ENCODE measurements around the gene CEP85L.

The CEP85L gene

GRCh38 chr6:118489990-118490389, 161.4 kb downstream of the CEP85L start:
- no peak for DNase-seq (ENCODE audit: low read depth)
- H3K4me3 ChIP-seq (ENCODE audit: low read depth, low read length): no peak overlapping the region
- TF ChIP-seq CTCF (IDR thresholded peaks at IDR 0.05; ENCODE audit: low read depth, low read length, missing control alignments): no peak

DNA sequence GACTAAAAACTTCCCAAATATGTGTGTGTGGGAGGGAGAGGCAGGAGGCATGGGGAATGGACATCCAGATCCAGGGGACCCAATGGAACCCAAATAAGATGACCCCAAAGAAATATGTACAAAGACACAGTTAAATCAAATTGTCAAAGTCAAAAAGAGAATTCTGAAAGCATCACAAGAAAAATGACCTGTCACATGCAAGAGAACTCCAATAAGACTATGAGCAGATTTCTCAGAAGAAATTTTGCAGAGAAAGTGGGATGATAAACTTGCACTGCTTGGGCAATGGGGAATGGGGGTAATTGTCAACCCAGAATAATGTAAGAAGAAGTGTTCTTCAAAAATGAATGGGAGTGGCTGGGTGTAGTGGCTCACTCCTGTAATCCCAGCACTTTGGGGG, 162.8 kb downstream of the CEP85L start:
- TF ChIP-seq CTCF (IDR thresholded peaks at IDR 0.05; ENCODE audit: low read depth, low read length, missing control alignments): no peak
- no peak for DNase-seq (ENCODE audit: low read depth)
- no peak overlapping the region for H3K4me3 ChIP-seq (ENCODE audit: low read depth, low read length)

DNA sequence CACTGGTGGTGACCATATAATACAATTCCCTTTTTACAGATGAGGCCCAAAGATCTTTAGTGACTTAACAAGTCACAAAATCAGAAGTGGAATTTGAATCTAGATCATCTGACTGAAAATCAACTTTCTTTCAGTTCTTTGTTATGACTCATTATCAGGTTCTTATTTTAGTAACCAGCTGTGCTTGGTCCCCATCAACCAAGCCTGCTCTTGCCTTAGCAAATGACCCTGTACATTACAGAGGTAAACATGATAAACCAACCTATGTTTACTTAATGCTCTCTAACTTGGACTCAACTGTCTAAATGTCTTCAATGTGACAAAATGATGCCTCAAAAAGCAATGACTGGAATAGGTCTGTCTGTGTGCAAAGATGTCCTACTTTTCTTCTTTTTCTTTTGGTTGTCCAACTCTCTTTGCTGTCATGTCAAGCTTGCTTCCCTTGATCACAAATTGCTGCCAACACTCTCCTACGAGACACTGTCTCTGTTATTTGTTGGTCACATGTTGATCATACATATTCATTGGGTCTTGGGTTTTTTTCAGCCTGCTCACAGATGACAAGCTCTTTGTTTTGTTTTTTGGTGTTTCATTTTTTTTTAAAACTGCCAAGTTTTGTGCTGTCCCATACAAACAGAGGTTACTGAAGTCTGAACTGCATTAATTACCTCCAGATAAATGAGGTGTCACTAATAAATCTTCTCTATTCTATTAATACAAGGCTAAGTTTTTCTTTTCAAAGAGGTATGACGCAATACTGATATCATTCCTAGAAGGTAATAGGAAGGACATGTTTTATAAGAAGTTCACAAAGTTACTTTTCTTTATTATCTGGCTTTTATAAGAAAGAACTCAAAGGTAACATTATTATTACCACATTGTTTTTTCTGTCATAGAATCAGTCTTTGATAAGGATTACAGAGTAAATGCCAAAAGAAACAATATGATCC, 165.5 kb downstream of the CEP85L start:
- DNase-seq (ENCODE audit: low read depth): peak; percentile 24
- no peak overlapping the region for H3K4me3 ChIP-seq (ENCODE audit: low read depth, low read length)

GRCh38 chr6:118476551-118476950, 174.8 kb downstream of the CEP85L start:
- no peak overlapping the region for H3K4me3 ChIP-seq (ENCODE audit: low read depth, low read length)
- TF ChIP-seq CTCF (IDR thresholded peaks at IDR 0.05; ENCODE audit: low read depth, low read length, missing control alignments): no peak
- DNase-seq (ENCODE audit: low read depth): no peak

More for the DNA sequence above, 165.5 kb downstream of the CEP85L start:
- no peak for TF ChIP-seq CTCF (IDR thresholded peaks at IDR 0.05; ENCODE audit: low read depth, low read length, missing control alignments)

DNA sequence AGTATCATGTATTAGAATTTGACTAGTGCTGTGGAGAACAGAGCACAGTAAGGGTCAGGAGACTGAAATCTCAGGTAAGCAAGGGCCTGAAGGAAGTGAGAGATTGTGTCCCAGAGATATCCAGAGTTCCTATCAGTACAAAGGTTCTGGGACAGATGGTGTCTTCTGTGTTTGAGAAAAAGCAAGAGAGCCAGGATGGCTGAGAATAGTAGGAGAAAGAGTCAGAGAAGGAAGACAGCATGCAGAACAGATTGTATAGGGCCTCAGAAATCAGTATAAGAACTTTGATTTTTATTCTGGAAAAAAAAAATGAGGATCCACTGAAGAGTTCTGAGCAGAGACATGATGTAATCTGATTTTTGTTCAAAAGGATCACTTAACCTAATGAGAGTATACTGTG, 178.1 kb downstream of the CEP85L start:
- no peak overlapping the region for H3K4me3 ChIP-seq (ENCODE audit: low read depth, low read length)
- DNase-seq (ENCODE audit: low read depth): no peak
- TF ChIP-seq CTCF (IDR thresholded peaks at IDR 0.05; ENCODE audit: low read depth, low read length, missing control alignments): no peak

- no peak for DNase-seq (ENCODE audit: low read depth)
- no peak for TF ChIP-seq CTCF (IDR thresholded peaks at IDR 0.05; ENCODE audit: low read depth, low read length, missing control alignments)
Measured at GRCh38 chr6:118469468-118469867, 181.9 kb downstream of the CEP85L start.

More at GRCh38 chr6:118469468-118469867, 181.9 kb downstream of the CEP85L start:
- no peak overlapping the region for H3K4me3 ChIP-seq (ENCODE audit: low read depth, low read length)
